GM12878 (cell line): ENCODE measurements around the gene LRRC59. TPM values are rescaled to one million over a fixed set of nuclear protein-coding genes. Genes with fewer than 3 reads are reported as not detected.

Experiments used
- ATAC-seq: fragments of 200-7000 bp; cut with Tn5 transposase; 3 replicates; pipeline ENCODE4 v1.9.1; 2020; ENCODE audit warnings: mild to moderate bottlenecking, moderate library complexity
- BruUV-seq: library from RNA; stranded (reverse); fragments of 400-500 nt; replicated peaks from 2 replicates; lab custom pipeline; 2021; lab: Mats Ljungman, UMichigan
- CTCF ChIA-PET: fragments of 300-600 bp; sonication (Branson Sonifier 250); formaldehyde crosslinking; extraction: SDS; loops from one replicate; lab custom pipeline; 2021; ENCODE audit warnings: inconsistent platforms; lab: Yijun Ruan, JAX
- POLR2A ChIA-PET: fragments of 350-600 bp; formaldehyde crosslinking; extraction: SDS; loops from one replicate; lab custom pipeline; 2021; ENCODE audit warnings: inconsistent platforms; lab: Charles Lee
- RAD21 ChIA-PET: fragments of 300-600 bp; sonication (Branson Sonifier 250); formaldehyde crosslinking; loops from one replicate; lab custom pipeline; 2023; ENCODE audit warnings: antibody characterized with exemption; ENCODE audit not compliant: unreplicated experiment; lab: Charles Lee
- SMC1A ChIA-PET: fragments of 300-600 bp; sonication (Branson Sonifier 250); formaldehyde crosslinking; loops from one replicate; lab custom pipeline; 2023; ENCODE audit not compliant: unreplicated experiment, uncharacterized antibody; lab: Charles Lee
- DNase-seq: peaks from one replicate; pipeline ENCODE4 v3.0.0-alpha.2; 2011; ENCODE audit warnings: low read depth, low spot score
- FAIRE-seq: peaks from 3 replicates; lab custom pipeline; 2011; peaks lifted over from hg19 to GRCh38; lab: Jason Lieb, UNC
- H2AFZ ChIP-seq: 2 replicates; pipeline ENCODE4 v1.6.0; 2011; ENCODE audit warnings: low read depth, low read length, control low read depth; ENCODE audit not compliant: control insufficient read depth
- H3K27ac ChIP-seq: 2 replicates; pipeline ENCODE4 v1.5.1; 2011; ENCODE audit warnings: control low read depth; ENCODE audit not compliant: control insufficient read depth, insufficient read depth
- H3K27me3 ChIP-seq, 2 experiments: replicated peaks in 1 of 2; 2 replicates each; pipeline versions ENCODE4 v1.6.0 to v1.6.1; 2011; ENCODE audit warnings: low read length in 1 of 2; ENCODE audit not compliant: control insufficient read depth in 2 of 2, insufficient read depth in 2 of 2
- H3K36me3 ChIP-seq, 2 experiments: 2 replicates each; pipeline ENCODE4 v1.5.1; 2011; ENCODE audit warnings: low read length in 1 of 2; ENCODE audit not compliant: control insufficient read depth in 2 of 2, insufficient read depth in 2 of 2
- H3K4me1 ChIP-seq: 2 replicates; pipeline ENCODE4 v1.6.1; 2011; ENCODE audit warnings: mild to moderate bottlenecking, low read length, moderate library complexity, mixed read lengths; ENCODE audit not compliant: control insufficient read depth, insufficient read depth
- H3K4me2 ChIP-seq: 2 replicates; pipeline ENCODE4 v1.6.0; 2011; ENCODE audit warnings: control low read depth; ENCODE audit not compliant: control insufficient read depth, insufficient read depth
- H3K4me3 ChIP-seq: fragments of 200-600 bp; sonication (generic); 2 replicates; pipeline ENCODE4 v1.5.1; 2016
- H3K79me2 ChIP-seq: 2 replicates; pipeline ENCODE4 v1.6.0; 2011; ENCODE audit warnings: low read length; ENCODE audit not compliant: control insufficient read depth, insufficient read depth
- H3K9ac ChIP-seq: 2 replicates; pipeline ENCODE4 v1.8.0; 2011; ENCODE audit warnings: low read length, control low read depth, mixed read lengths; ENCODE audit not compliant: control insufficient read depth, insufficient read depth
- H3K9me3 ChIP-seq: replicated peaks from 3 replicates; pipeline ENCODE4 v1.5.1; 2011; ENCODE audit warnings: mild to moderate bottlenecking, low read length; ENCODE audit not compliant: control insufficient read depth, insufficient read depth
- H4K20me1 ChIP-seq: 2 replicates; pipeline ENCODE4 v1.6.0; 2011; ENCODE audit not compliant: control insufficient read depth, insufficient read depth
- ASH2L ChIP-seq: fragments of 300-600, 200-600 bp; sonication (generic); IDR thresholded peaks from 2 replicates; pipeline ENCODE4 v1.6.1; 2017; ENCODE audit warnings: low read depth, mild to moderate bottlenecking, borderline replicate concordance
- BHLHE40 ChIP-seq, 2 experiments: fragments of 450-650 bp in 1 of 2; IDR thresholded peaks; 2 replicates each; pipeline ENCODE4 v1.6.1; 2011 to 2017; ENCODE audit warnings: low read depth in 2 of 2, borderline replicate concordance in 1 of 2, improper control_type of control experiment in 1 of 2, low read length in 1 of 2, mild to moderate bottlenecking in 1 of 2
- CHD2 ChIP-seq: IDR thresholded peaks from 2 replicates; pipeline ENCODE4 v1.6.1; 2011; ENCODE audit warnings: low read depth, low read length, improper control_type of control experiment, borderline replicate concordance
- EGR1 ChIP-seq, 2 experiments: IDR thresholded peaks; 1 replicate in 1 of 2; 2 replicates in 1 of 2; pipeline ENCODE4 v1.6.1; 2011 to 2012; ENCODE audit warnings: low read depth in 2 of 2, low read length in 2 of 2, borderline replicate concordance in 1 of 2, mild to moderate bottlenecking in 1 of 2, moderate library complexity in 1 of 2
- HCFC1 ChIP-seq: fragments of 150-350 bp; IDR thresholded peaks from 2 replicates; pipeline ENCODE4 v1.6.1; 2014; ENCODE audit warnings: low read length
- IKZF2 ChIP-seq, 2 experiments: fragments of 450-650 bp; IDR thresholded peaks; 2 replicates each; pipeline ENCODE4 v1.6.1; 2017; ENCODE audit warnings: mild to moderate bottlenecking in 2 of 2, moderate library complexity in 2 of 2
- NR2F1 ChIP-seq: fragments of 450-650 bp; conservative IDR thresholded peaks from 2 replicates; pipeline ENCODE4 v1.6.1; 2017; ENCODE audit warnings: mild to moderate bottlenecking
- PML ChIP-seq: IDR thresholded peaks from 2 replicates; pipeline ENCODE4 v1.6.1; 2012; ENCODE audit warnings: low read length, inconsistent platforms
- POU2F2 ChIP-seq: IDR thresholded peaks from 3 replicates; pipeline ENCODE4 v1.6.1; 2011; ENCODE audit warnings: low read depth, mild to moderate bottlenecking, low read length, borderline replicate concordance
- SIN3A ChIP-seq: IDR thresholded peaks from 2 replicates; pipeline ENCODE4 v1.6.1; 2012; ENCODE audit warnings: low read depth, low read length, improper control_type of control experiment
- TCF7 ChIP-seq: IDR thresholded peaks from 2 replicates; pipeline ENCODE4 v1.6.1; 2014; ENCODE audit warnings: antibody characterized with exemption, borderline replicate concordance
- WGBS: methylation state at CpG from one replicate; pipeline ENCODE4 v1.1.6; 2016; ENCODE audit warnings: low lambda C conversion rate; ENCODE audit not compliant: insufficient replicate concordance, insufficient coverage; ENCODE audit errors: missing lambda C conversion rate; 5-methylcytosine and 5-hydroxymethylcytosine counted together
- in situ Hi-C: fragments of 300-500 bp; cut with MboI; formaldehyde crosslinking; loops from 9 replicates; pipeline ENCODE4 v1.14.3; 2018; ENCODE audit warnings: mixed read lengths
- intact Hi-C: fragments of 100-400 bp; cut with micrococcal nuclease; formaldehyde crosslinking; loops from one replicate; pipeline ENCODE4 v1.14.2; 2022; ENCODE audit not compliant: unreplicated experiment
- polyA plus RNA-seq, 11 experiments: library from polyadenylated mRNA; depleted of rRNA in 4 of 11; unstranded in 6 of 11; stranded (reverse) in 5 of 11; fragments of >200 nt; fragmentation: Nextera tagmentation in 4 of 11; fragmentation: Illumina TruSeq in 1 of 11; extraction: Ambion mirVana in 4 of 11; extraction: Trizol in 1 of 11; gene quantifications; 1 replicate in 1 of 11; 2 replicates in 10 of 11; pipeline versions ENCODE4 v1.2.1 to v1.2.3, GENCODE V29; 2011 to 2016; ENCODE audit warnings: inconsistent platforms in 2 of 11, missing spikeins in 2 of 11, low read depth in 1 of 11
- total RNA-seq, 4 experiments: library from RNA; depleted of rRNA in 3 of 4; stranded (reverse); fragments of >200 nt in 3 of 4; fragmentation: Illumina TruSeq in 1 of 4; extraction: Trizol in 1 of 4; gene quantifications; 2 replicates each; pipeline versions ENCODE4 v1.2.1 to v1.2.3, GENCODE V29; 2013 to 2021
- TF ChIP-seq, protein P1 (sequence below): IDR thresholded peaks from 2 replicates; pipeline ENCODE4 v1.6.1; 2011; ENCODE audit warnings: low read depth, low read length, improper control_type of control experiment, borderline replicate concordance
- TF ChIP-seq, protein P2 (sequence below): fragments of 450-650 bp; IDR thresholded peaks from 2 replicates; pipeline ENCODE4 v1.6.1; 2018; ENCODE audit warnings: borderline replicate concordance, mild to moderate bottlenecking; ENCODE audit not compliant: partially characterized antibody
- TF ChIP-seq, protein P3 (sequence below), 3 experiments: IDR thresholded peaks in 2 of 3; conservative IDR thresholded peaks in 1 of 3; 2 replicates each; pipeline ENCODE4 v1.5.1; 2011; ENCODE audit warnings: low read depth in 3 of 3, low read length in 3 of 3, mild to moderate bottlenecking in 3 of 3, control low read depth in 2 of 3, moderate library complexity in 2 of 3, inconsistent platforms in 1 of 3, mixed read lengths in 1 of 3; ENCODE audit not compliant: control insufficient read depth in 2 of 3, insufficient read depth in 1 of 3; ENCODE audit errors: extremely low read depth in 1 of 3
- TF ChIP-seq, protein P4 (sequence below): IDR thresholded peaks from 2 replicates; pipeline ENCODE4 v1.6.1; 2011; ENCODE audit warnings: borderline replicate concordance, low read depth, mild to moderate bottlenecking, moderate library complexity, mixed read lengths, low read length; ENCODE audit not compliant: insufficient read depth; ENCODE audit errors: extremely low read length

The LRRC59 gene
- total and polyA plus RNA-seq, 10 of the 15 experiments (the other 5 are each of a cell fraction or from before 2014, with no cell fraction given) = 8.8 to 82.2 (median 63.0) TPM

DNA sequence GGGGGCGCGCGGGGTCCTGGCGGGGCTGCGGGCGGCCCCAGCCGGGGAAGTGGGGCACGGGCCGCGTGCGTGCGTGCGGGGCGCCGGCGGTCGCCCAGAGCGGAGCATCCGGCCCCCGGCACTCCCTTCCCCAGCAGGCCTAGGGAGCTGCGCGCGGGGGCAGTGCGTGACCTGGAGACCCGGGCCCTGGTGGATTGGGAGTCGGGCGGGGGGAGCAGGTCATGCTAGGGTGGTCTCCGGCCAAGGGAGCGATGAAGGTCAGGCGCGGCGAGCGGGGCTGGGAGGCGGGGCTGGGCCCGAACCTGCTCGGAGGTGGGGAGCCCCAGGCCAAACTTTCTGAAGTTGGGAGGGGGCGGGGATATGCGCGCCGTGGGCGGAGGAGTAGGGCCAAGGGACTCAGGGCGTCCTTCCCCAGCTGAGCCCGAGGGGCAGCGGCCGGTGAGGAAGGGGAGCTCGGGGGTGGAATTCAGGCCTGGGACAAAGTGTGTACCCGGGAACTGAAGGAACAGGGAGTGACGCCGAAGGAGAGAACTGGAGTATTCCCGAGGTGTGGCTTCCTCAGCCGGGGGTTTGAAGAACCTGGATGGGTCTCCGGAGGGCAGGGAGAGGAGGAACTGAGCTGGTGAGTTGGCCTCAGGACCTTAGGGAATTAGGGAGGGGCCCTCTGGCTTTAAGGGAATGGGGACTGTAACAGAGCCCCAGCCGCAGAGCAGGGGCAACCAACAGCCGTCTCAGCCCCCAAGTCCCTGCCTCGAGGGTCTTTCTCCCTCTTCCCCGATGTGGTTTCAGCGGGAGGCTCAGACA, 50.8 kb downstream of the LRRC59 start:
- Histone ChIP-seq H3K9ac (peak overlapping the region; percentile 83), H3K36me3 (no peaks in the 10 kb centered on the region; a peak in 2 of 4 replicates), H3K79me2 (peaks cover 5% of the 10 kb centered on the region), H2AFZ (peak overlapping the region; percentile 59), H3K4me3 (peak overlapping the region; percentile 85), H3K9me3 (no peaks in the 10 kb centered on the region; the same call in 2 of the 3 replicates), H3K4me2 (peak overlapping the region; percentile 89), H3K27ac (peak overlapping the region; percentile 59), H4K20me1 (no peaks in the 10 kb centered on the region), H3K4me1 (peaks cover 3% of the 10 kb centered on the region), H3K27me3 (no peaks in the 10 kb centered on the region)
- ChIA-PET CTCF (interaction anchor here (0.7 to 8.0 kb wide), 8 partner anchors 8 to 177 kb away, joined by 3 to 68 read pairs (median 4); partner anchors contain the start of gene LRRC59), SMC1A (interaction anchor here (0.9 to 3.3 kb wide), 6 partner anchors 11 to 75 kb away, joined by 3 to 17 read pairs (median 4); no protein-coding TSS in a partner anchor), POLR2A (interaction anchor here (0.7 to 1.2 kb wide), 8 partner anchors 10 to 195 kb away, joined by 3 to 6 read pairs (median 4); partner anchors contain the start of gene EME1), RAD21 (interaction anchor here (1.0 to 1.6 kb wide), 8 partner anchors 16 to 177 kb away, joined by 3 to 6 read pairs (median 4); partner anchors contain the start of gene COL1A1)
- ATAC-seq = peak; percentile 68
- intact Hi-C loops = loop anchor here (1.0 to 5.0 kb wide), 3 partner anchors 39 to 146 kb away; partner anchors contain the start of gene RSAD1
- in situ Hi-C loops = no loop called here
- WGBS = 1% methylated on average over 44 of the region's 57 CpGs
- FAIRE-seq = no peak
- DNase-seq = no peak
- no TSS peak for BruUV-seq
- TF ChIP-seq EGR1 (IDR thresholded peaks at IDR 0.05; ENCODE audit: borderline replicate concordance in 1 of 2, low read depth in 2 of 2, low read length in 2 of 2) (peak in 1 of 2 experiments; percentile 80; a peak in 2 of 3 replicates), BHLHE40 (IDR thresholded peaks at IDR 0.05; ENCODE audit: borderline replicate concordance in 1 of 2, low read depth in 2 of 2, low read length in 1 of 2) (peak; percentile 49 to 88; a peak in 3 of 4 replicates), CHD2 (no peak), IKZF2 (IDR thresholded peaks at IDR 0.05) (0 out of 4 replicates have a peak, but pooled peaks of 1 of the 2 experiments have one; percentile 19), NR2F1 (peak; percentile 70; the same call in 1 of the 2 replicates), HCFC1 (no peak), ASH2L (no peak), PML (no peak), POU2F2 (no peak), SIN3A (0 out of 2 replicates have a peak, but pooled peaks have one; percentile 21), TCF7 (no peak)
- TF ChIP-seq, protein P1, sequence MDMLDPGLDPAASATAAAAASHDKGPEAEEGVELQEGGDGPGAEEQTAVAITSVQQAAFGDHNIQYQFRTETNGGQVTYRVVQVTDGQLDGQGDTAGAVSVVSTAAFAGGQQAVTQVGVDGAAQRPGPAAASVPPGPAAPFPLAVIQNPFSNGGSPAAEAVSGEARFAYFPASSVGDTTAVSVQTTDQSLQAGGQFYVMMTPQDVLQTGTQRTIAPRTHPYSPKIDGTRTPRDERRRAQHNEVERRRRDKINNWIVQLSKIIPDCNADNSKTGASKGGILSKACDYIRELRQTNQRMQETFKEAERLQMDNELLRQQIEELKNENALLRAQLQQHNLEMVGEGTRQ = no peak
- TF ChIP-seq, protein P2, sequence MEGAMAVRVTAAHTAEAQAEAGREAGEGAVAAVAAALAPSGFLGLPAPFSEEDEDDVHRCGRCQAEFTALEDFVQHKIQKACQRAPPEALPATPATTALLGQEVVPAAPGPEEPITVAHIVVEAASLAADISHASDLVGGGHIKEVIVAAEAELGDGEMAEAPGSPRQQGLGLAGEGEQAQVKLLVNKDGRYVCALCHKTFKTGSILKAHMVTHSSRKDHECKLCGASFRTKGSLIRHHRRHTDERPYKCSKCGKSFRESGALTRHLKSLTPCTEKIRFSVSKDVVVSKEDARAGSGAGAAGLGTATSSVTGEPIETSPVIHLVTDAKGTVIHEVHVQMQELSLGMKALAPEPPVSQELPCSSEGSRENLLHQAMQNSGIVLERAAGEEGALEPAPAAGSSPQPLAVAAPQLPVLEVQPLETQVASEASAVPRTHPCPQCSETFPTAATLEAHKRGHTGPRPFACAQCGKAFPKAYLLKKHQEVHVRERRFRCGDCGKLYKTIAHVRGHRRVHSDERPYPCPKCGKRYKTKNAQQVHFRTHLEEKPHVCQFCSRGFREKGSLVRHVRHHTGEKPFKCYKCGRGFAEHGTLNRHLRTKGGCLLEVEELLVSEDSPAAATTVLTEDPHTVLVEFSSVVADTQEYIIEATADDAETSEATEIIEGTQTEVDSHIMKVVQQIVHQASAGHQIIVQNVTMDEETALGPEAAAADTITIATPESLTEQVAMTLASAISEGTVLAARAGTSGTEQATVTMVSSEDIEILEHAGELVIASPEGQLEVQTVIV = no peak
- TF ChIP-seq, protein P3, sequence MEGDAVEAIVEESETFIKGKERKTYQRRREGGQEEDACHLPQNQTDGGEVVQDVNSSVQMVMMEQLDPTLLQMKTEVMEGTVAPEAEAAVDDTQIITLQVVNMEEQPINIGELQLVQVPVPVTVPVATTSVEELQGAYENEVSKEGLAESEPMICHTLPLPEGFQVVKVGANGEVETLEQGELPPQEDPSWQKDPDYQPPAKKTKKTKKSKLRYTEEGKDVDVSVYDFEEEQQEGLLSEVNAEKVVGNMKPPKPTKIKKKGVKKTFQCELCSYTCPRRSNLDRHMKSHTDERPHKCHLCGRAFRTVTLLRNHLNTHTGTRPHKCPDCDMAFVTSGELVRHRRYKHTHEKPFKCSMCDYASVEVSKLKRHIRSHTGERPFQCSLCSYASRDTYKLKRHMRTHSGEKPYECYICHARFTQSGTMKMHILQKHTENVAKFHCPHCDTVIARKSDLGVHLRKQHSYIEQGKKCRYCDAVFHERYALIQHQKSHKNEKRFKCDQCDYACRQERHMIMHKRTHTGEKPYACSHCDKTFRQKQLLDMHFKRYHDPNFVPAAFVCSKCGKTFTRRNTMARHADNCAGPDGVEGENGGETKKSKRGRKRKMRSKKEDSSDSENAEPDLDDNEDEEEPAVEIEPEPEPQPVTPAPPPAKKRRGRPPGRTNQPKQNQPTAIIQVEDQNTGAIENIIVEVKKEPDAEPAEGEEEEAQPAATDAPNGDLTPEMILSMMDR (IDR thresholded peaks at IDR 0.05 in 2 of 3, conservative IDR thresholded peaks at IDR 0.05 in 1 of 3; ENCODE audit: control insufficient read depth in 2 of 3, extremely low read depth in 1 of 3, insufficient read depth in 1 of 3, low read depth in 3 of 3, low read length in 3 of 3) = no peak
- TF ChIP-seq, protein P4, sequence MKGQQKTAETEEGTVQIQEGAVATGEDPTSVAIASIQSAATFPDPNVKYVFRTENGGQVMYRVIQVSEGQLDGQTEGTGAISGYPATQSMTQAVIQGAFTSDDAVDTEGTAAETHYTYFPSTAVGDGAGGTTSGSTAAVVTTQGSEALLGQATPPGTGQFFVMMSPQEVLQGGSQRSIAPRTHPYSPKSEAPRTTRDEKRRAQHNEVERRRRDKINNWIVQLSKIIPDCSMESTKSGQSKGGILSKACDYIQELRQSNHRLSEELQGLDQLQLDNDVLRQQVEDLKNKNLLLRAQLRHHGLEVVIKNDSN = no peak
